Neural progenitor cell (in vitro differentiated cells): ENCODE results near the gene AGXT. TPM values are rescaled to one million over a fixed set of nuclear protein-coding genes. Genes with fewer than 3 reads are reported as not detected.

ENCODE experiments used
- DNase-seq: peaks from one replicate; pipeline ENCODE4 v3.0.0-alpha.2; 2016; ENCODE audit warnings: low spot score
- H2AFZ ChIP-seq: fragments of 200-600 bp; sonication (generic); replicated peaks from 2 replicates; pipeline ENCODE4 v1.6.1; 2016; ENCODE audit warnings: antibody characterized with exemption
- H3F3A ChIP-seq: fragments of 200-600 bp; sonication (generic); 2 replicates; pipeline ENCODE4 v1.6.1; 2016; ENCODE audit warnings: antibody characterized with exemption, low read depth
- H3K27ac ChIP-seq: fragments of 200-600 bp; sonication (generic); 2 replicates; pipeline ENCODE4 v1.5.1; 2016; ENCODE audit warnings: mild to moderate bottlenecking
- H3K27me3 ChIP-seq: fragments of 200-600 bp; sonication (generic); 2 replicates; pipeline ENCODE4 v1.6.1; 2016; ENCODE audit warnings: mild to moderate bottlenecking, moderate library complexity
- H3K36me3 ChIP-seq: fragments of 200-600 bp; sonication (generic); 2 replicates; pipeline ENCODE4 v1.5.1; 2016
- H3K4me1 ChIP-seq: fragments of 200-600 bp; sonication (generic); 2 replicates; pipeline ENCODE4 v1.6.1; 2016; ENCODE audit warnings: mixed run types
- H3K4me2 ChIP-seq: fragments of 200-600 bp; sonication (generic); 2 replicates; pipeline ENCODE4 v1.6.1; 2016
- H3K4me3 ChIP-seq: fragments of 200-600 bp; sonication (generic); 2 replicates; pipeline ENCODE4 v1.5.1; 2016
- H3K79me2 ChIP-seq: fragments of 200-600 bp; sonication (generic); 2 replicates; pipeline ENCODE4 v1.6.1; 2016; ENCODE audit warnings: low read depth
- H3K9ac ChIP-seq: fragments of 200-600 bp; sonication (generic); 2 replicates; pipeline ENCODE4 v1.6.1; 2016
- H3K9me3 ChIP-seq: fragments of 200-600 bp; sonication (generic); 2 replicates; pipeline ENCODE4 v1.5.1; 2016; ENCODE audit warnings: low read depth
- H4K20me1 ChIP-seq: fragments of 200-600 bp; sonication (generic); 2 replicates; pipeline ENCODE4 v1.6.1; 2016; ENCODE audit warnings: low read depth
- H3K27ac Mint-ChIP-seq: 3 replicates; pipeline ENCODE4 v1.8.0; 2021; ENCODE audit warnings: mixed read lengths
- H3K27me3 Mint-ChIP-seq: 2 replicates; pipeline ENCODE4 v1.8.0; 2022; ENCODE audit warnings: low read depth, mild to moderate bottlenecking, inconsistent platforms, moderate library complexity, mixed read lengths; ENCODE audit not compliant: insufficient read depth
- H3K36me3 Mint-ChIP-seq: 3 replicates; pipeline ENCODE4 v1.8.0; 2021; ENCODE audit warnings: mixed read lengths
- H3K4me1 Mint-ChIP-seq: 3 replicates; pipeline ENCODE4 v1.8.0; 2021; ENCODE audit warnings: mixed read lengths
- H3K4me3 Mint-ChIP-seq: 3 replicates; pipeline ENCODE4 v1.8.0; 2021; ENCODE audit warnings: mild to moderate bottlenecking, moderate library complexity, mixed read lengths
- H3K9me3 Mint-ChIP-seq: 3 replicates; pipeline ENCODE4 v1.8.0; 2020; ENCODE audit warnings: mixed read lengths
- CTCF ChIP-seq: fragments of 200-600 bp; sonication (generic); IDR thresholded peaks from 2 replicates; pipeline ENCODE4 v1.5.1; 2017; ENCODE audit warnings: antibody characterized with exemption, mild to moderate bottlenecking
- EZH2 ChIP-seq: fragments of 200-600 bp; sonication (generic); IDR thresholded peaks from 2 replicates; pipeline ENCODE4 v1.6.1; 2017; ENCODE audit warnings: antibody characterized with exemption, mild to moderate bottlenecking, moderate library complexity
- EZH2phosphoT487 ChIP-seq: fragments of 200-600 bp; sonication (generic); IDR thresholded peaks from 2 replicates; pipeline ENCODE4 v1.6.1; 2017; ENCODE audit warnings: antibody characterized with exemption
- total RNA-seq: library from RNA; depleted of rRNA; stranded (reverse); fragments of >200 nt; gene quantifications from 2 replicates; pipeline ENCODE4 v1.2.3, GENCODE V29; 2015; ENCODE audit warnings: low replicate concordance

AGXT gene
- total RNA-seq, 1 donor from 2014 or later = not detected

- Mint-ChIP-seq H3K36me3 (no peaks in the 10 kb centered on the region), H3K4me1 (peaks cover 4% of the 10 kb centered on the region), H3K27me3 (peaks cover 2% of the 10 kb centered on the region), H3K9me3 (no peaks in the 10 kb centered on the region), H3K4me3 (no peak overlapping the region), H3K27ac (no peak overlapping the region)
- H3K9me3 ChIP-seq = no peaks in the 10 kb centered on the region
- no peaks in the 10 kb centered on the region for H4K20me1 ChIP-seq
- no peaks in the 10 kb centered on the region for H3K36me3 ChIP-seq
- H3K4me2 ChIP-seq = no peak overlapping the region
- H3K4me1 ChIP-seq = no peaks in the 10 kb centered on the region
- no peaks in the 10 kb centered on the region for H3F3A ChIP-seq
- H3K27me3 ChIP-seq = no peaks in the 10 kb centered on the region
- no peak for TF ChIP-seq EZH2phosphoT487
- no peak for TF ChIP-seq CTCF
- no peak for TF ChIP-seq EZH2
- H3K79me2 ChIP-seq = no peaks in the 10 kb centered on the region
- no peak overlapping the region for H3K4me3 ChIP-seq
- no peak overlapping the region for H3K9ac ChIP-seq
- DNase-seq = no peak
- H2AFZ ChIP-seq = no peak overlapping the region
- H3K27ac ChIP-seq = no peak overlapping the region
These were observed 26.4 kb downstream of the AGXT start for GRCh38 chr2:240894836-240895558.

GRCh38 chr2:240895656-240896388, 27.2 kb downstream of the AGXT start, which contains the start of gene MAB21L4:
Gene MAB21L4, minus strand, starts transcription at chr2:240896156. Its CDS starts 159 bp downstream, at chr2:240895997.
- no peak for TF ChIP-seq EZH2
- no peak for TF ChIP-seq EZH2phosphoT487
- no peak for TF ChIP-seq CTCF

GRCh38 chr2:240896394-240896793, 27.8 kb downstream of the AGXT start:
- DNase-seq = no peak
- Histone ChIP-seq H2AFZ (no peak overlapping the region), H3K27me3 (no peaks in the 10 kb centered on the region), H4K20me1 (no peaks in the 10 kb centered on the region), H3K4me3 (no peak overlapping the region), H3F3A (no peaks in the 10 kb centered on the region), H3K4me1 (no peaks in the 10 kb centered on the region), H3K36me3 (no peaks in the 10 kb centered on the region), H3K27ac (no peak overlapping the region), H3K4me2 (no peak overlapping the region), H3K9me3 (no peaks in the 10 kb centered on the region), H3K9ac (no peak overlapping the region), H3K79me2 (no peaks in the 10 kb centered on the region)
- Mint-ChIP-seq H3K4me3 (no peak overlapping the region), H3K36me3 (no peaks in the 10 kb centered on the region), H3K9me3 (peaks cover 5% of the 10 kb centered on the region), H3K27ac (no peak overlapping the region), H3K4me1 (peaks cover 4% of the 10 kb centered on the region), H3K27me3 (peaks cover 2% of the 10 kb centered on the region)
- TF ChIP-seq EZH2phosphoT487 (no peak), EZH2 (no peak), CTCF (no peak)

More at GRCh38 chr2:240895656-240896388, 27.2 kb downstream of the AGXT start, which contains the start of gene MAB21L4:
- Mint-ChIP-seq H3K36me3 (no peaks in the 10 kb centered on the region), H3K27me3 (peaks cover 2% of the 10 kb centered on the region), H3K27ac (no peak within 1 kb of the TSS), H3K9me3 (peaks cover 2% of the 10 kb centered on the region), H3K4me3 (no peak within 1 kb of the TSS), H3K4me1 (peaks cover 4% of the 10 kb centered on the region)
- Histone ChIP-seq H3K9ac (no peak within 1 kb of the TSS), H2AFZ (no peak within 1 kb of the TSS), H3K27me3 (no peaks in the 10 kb centered on the region), H3K4me2 (no peak within 1 kb of the TSS), H3F3A (no peaks in the 10 kb centered on the region), H3K9me3 (no peaks in the 10 kb centered on the region), H3K4me3 (no peak within 1 kb of the TSS), H3K4me1 (no peaks in the 10 kb centered on the region), H3K79me2 (no peaks in the 10 kb centered on the region), H3K27ac (no peak within 1 kb of the TSS), H4K20me1 (no peaks in the 10 kb centered on the region), H3K36me3 (no peaks in the 10 kb centered on the region)
- DNase-seq = no peak
